ENCODE measurements around the gene P2RY14.

The P2RY14 gene

GRCh38 chr3:151278230-151278629 is at the start of gene P2RY14:
P2RY14 (minus strand) TSS chr3:151278542; CDS start chr3:151214316, 64,226 bp downstream.
- Histone ChIP-seq H3K27me3 (ENCODE audit: control insufficient read depth, insufficient read depth, low read length) (no peaks in the 10 kb centered on the region), H3K9me3 (ENCODE audit: control insufficient read depth, insufficient read depth, low read length) (no peaks in the 10 kb centered on the region), H3K4me3 (ENCODE audit: low read length) (no peak within 1 kb of the TSS), H3K4me1 (ENCODE audit: control insufficient read depth, insufficient read depth, low read length) (no peaks in the 10 kb centered on the region), H3K36me3 (ENCODE audit: control insufficient read depth, insufficient read depth, low read length) (no peaks in the 10 kb centered on the region), H3K27ac (ENCODE audit: low read length) (no peak within 1 kb of the TSS)
- WGBS (ENCODE audit: insufficient coverage, insufficient read length), result no CpG with 5 or more reads among the region's 4 CpGs
- DNase-seq (ENCODE audit: low read depth, low spot score), result no peak

- H3K9me3 ChIP-seq (ENCODE audit: control insufficient read depth, insufficient read depth, low read length), result no peaks in the 10 kb centered on the region
- H3K36me3 ChIP-seq (ENCODE audit: control insufficient read depth, insufficient read depth, low read length), result no peaks in the 10 kb centered on the region
- H3K4me1 ChIP-seq (ENCODE audit: control insufficient read depth, insufficient read depth, low read length), result no peaks in the 10 kb centered on the region
- no peak overlapping the region for H3K27ac ChIP-seq (ENCODE audit: low read length)
- H3K4me3 ChIP-seq (ENCODE audit: low read length), result no peak overlapping the region
- WGBS (ENCODE audit: insufficient coverage, insufficient read length), result 100% methylated on average over 1 of the region's 3 CpGs
- H3K27me3 ChIP-seq (ENCODE audit: control insufficient read depth, insufficient read depth, low read length), result no peaks in the 10 kb centered on the region
- DNase-seq (ENCODE audit: low read depth, low spot score), result no peak
These were observed 49.3 kb upstream of the P2RY14 start for GRCh38 chr3:151327571-151328198.

GRCh38 chr3:151322511-151322910 is 44.2 kb upstream of the P2RY14 start:
- no peaks in the 10 kb centered on the region for H3K27me3 ChIP-seq (ENCODE audit: control insufficient read depth, insufficient read depth, low read length)
- no peak for DNase-seq (ENCODE audit: low read depth, low spot score)
- no peak overlapping the region for H3K4me3 ChIP-seq (ENCODE audit: low read length)
- H3K27ac ChIP-seq (ENCODE audit: low read length), result no peak overlapping the region
- H3K36me3 ChIP-seq (ENCODE audit: control insufficient read depth, insufficient read depth, low read length), result no peaks in the 10 kb centered on the region
- H3K9me3 ChIP-seq (ENCODE audit: control insufficient read depth, insufficient read depth, low read length), result no peaks in the 10 kb centered on the region
- no peaks in the 10 kb centered on the region for H3K4me1 ChIP-seq (ENCODE audit: control insufficient read depth, insufficient read depth, low read length)
- no CpG with 5 or more reads among the region's 1 CpG for WGBS (ENCODE audit: insufficient coverage, insufficient read length)

GRCh38 chr3:151321526-151321925 is 43.2 kb upstream of the P2RY14 start:
- Histone ChIP-seq H3K4me3 (ENCODE audit: low read length) (no peak overlapping the region), H3K27me3 (ENCODE audit: control insufficient read depth, insufficient read depth, low read length) (no peaks in the 10 kb centered on the region), H3K27ac (ENCODE audit: low read length) (no peak overlapping the region), H3K36me3 (ENCODE audit: control insufficient read depth, insufficient read depth, low read length) (no peaks in the 10 kb centered on the region), H3K9me3 (ENCODE audit: control insufficient read depth, insufficient read depth, low read length) (no peaks in the 10 kb centered on the region), H3K4me1 (ENCODE audit: control insufficient read depth, insufficient read depth, low read length) (peaks cover 2% of the 10 kb centered on the region)
- no CpG with 5 or more reads among the region's 1 CpG for WGBS (ENCODE audit: insufficient coverage, insufficient read length)
- no peak for DNase-seq (ENCODE audit: low read depth, low spot score)

GRCh38 chr3:151320131-151320530 is 41.8 kb upstream of the P2RY14 start:
- Histone ChIP-seq H3K4me1 (ENCODE audit: control insufficient read depth, insufficient read depth, low read length) (peaks cover 2% of the 10 kb centered on the region), H3K9me3 (ENCODE audit: control insufficient read depth, insufficient read depth, low read length) (no peaks in the 10 kb centered on the region), H3K36me3 (ENCODE audit: control insufficient read depth, insufficient read depth, low read length) (no peaks in the 10 kb centered on the region), H3K4me3 (ENCODE audit: low read length) (no peak overlapping the region), H3K27ac (ENCODE audit: low read length) (no peak overlapping the region), H3K27me3 (ENCODE audit: control insufficient read depth, insufficient read depth, low read length) (no peaks in the 10 kb centered on the region)
- whole genome bisulfite sequencing (ENCODE audit: insufficient coverage, insufficient read length), result no CpG with 5 or more reads among the region's 2 CpGs
- DNase-seq (ENCODE audit: low read depth, low spot score), result no peak

- H3K27me3 ChIP-seq (ENCODE audit: control insufficient read depth, insufficient read depth, low read length), result no peaks in the 10 kb centered on the region
- H3K36me3 ChIP-seq (ENCODE audit: control insufficient read depth, insufficient read depth, low read length), result no peaks in the 10 kb centered on the region
- no CpG with 5 or more reads among the region's 4 CpGs for WGBS (ENCODE audit: insufficient coverage, insufficient read length)
- no peak overlapping the region for H3K4me3 ChIP-seq (ENCODE audit: low read length)
- DNase-seq (ENCODE audit: low read depth, low spot score), result no peak
- H3K27ac ChIP-seq (ENCODE audit: low read length), result no peak overlapping the region
- H3K9me3 ChIP-seq (ENCODE audit: control insufficient read depth, insufficient read depth, low read length), result no peaks in the 10 kb centered on the region
- peaks cover 2% of the 10 kb centered on the region for H3K4me1 ChIP-seq (ENCODE audit: control insufficient read depth, insufficient read depth, low read length)
These were observed 41.3 kb upstream of the P2RY14 start for GRCh38 chr3:151319628-151320027.

- Histone ChIP-seq H3K4me3 (ENCODE audit: low read length) (no peak overlapping the region), H3K36me3 (ENCODE audit: control insufficient read depth, insufficient read depth, low read length) (no peaks in the 10 kb centered on the region), H3K4me1 (ENCODE audit: control insufficient read depth, insufficient read depth, low read length) (peaks cover 2% of the 10 kb centered on the region), H3K27ac (ENCODE audit: low read length) (no peak overlapping the region), H3K9me3 (ENCODE audit: control insufficient read depth, insufficient read depth, low read length) (no peaks in the 10 kb centered on the region), H3K27me3 (ENCODE audit: control insufficient read depth, insufficient read depth, low read length) (no peaks in the 10 kb centered on the region)
- WGBS (ENCODE audit: insufficient coverage, insufficient read length), result no CpG with 5 or more reads among the region's 7 CpGs
- DNase-seq (ENCODE audit: low read depth, low spot score), result no peak
These were observed 40.6 kb upstream of the P2RY14 start for GRCh38 chr3:151318991-151319390.

- no peak overlapping the region for H3K4me3 ChIP-seq (ENCODE audit: low read length)
- no peaks in the 10 kb centered on the region for H3K9me3 ChIP-seq (ENCODE audit: control insufficient read depth, insufficient read depth, low read length)
- H3K36me3 ChIP-seq (ENCODE audit: control insufficient read depth, insufficient read depth, low read length), result no peaks in the 10 kb centered on the region
- peaks cover 2% of the 10 kb centered on the region for H3K4me1 ChIP-seq (ENCODE audit: control insufficient read depth, insufficient read depth, low read length)
- no peak overlapping the region for H3K27ac ChIP-seq (ENCODE audit: low read length)
- DNase-seq (ENCODE audit: low read depth, low spot score), result no peak
- no peaks in the 10 kb centered on the region for H3K27me3 ChIP-seq (ENCODE audit: control insufficient read depth, insufficient read depth, low read length)
These were observed 40.0 kb upstream of the P2RY14 start for GRCh38 chr3:151318313-151318712.

- Histone ChIP-seq H3K4me3 (ENCODE audit: low read length) (no peak within 1 kb of the TSS), H3K27ac (ENCODE audit: low read length) (no peak within 1 kb of the TSS), H3K27me3 (ENCODE audit: control insufficient read depth, insufficient read depth, low read length) (no peaks in the 10 kb centered on the region), H3K36me3 (ENCODE audit: control insufficient read depth, insufficient read depth, low read length) (no peaks in the 10 kb centered on the region), H3K4me1 (ENCODE audit: control insufficient read depth, insufficient read depth, low read length) (peaks cover 2% of the 10 kb centered on the region), H3K9me3 (ENCODE audit: control insufficient read depth, insufficient read depth, low read length) (no peaks in the 10 kb centered on the region)
- no peak for DNase-seq (ENCODE audit: low read depth, low spot score)
- no CpG with 5 or more reads among the region's 7 CpGs for WGBS (ENCODE audit: insufficient coverage, insufficient read length)
These were observed 38.1 kb upstream of the P2RY14 start, which contains the start of gene GPR87 for GRCh38 chr3:151316267-151316991. GPR87 (minus strand) TSS chr3:151316820; CDS start chr3:151300100, 16,720 bp downstream.

- Histone ChIP-seq H3K27me3 (ENCODE audit: control insufficient read depth, insufficient read depth, low read length) (no peaks in the 10 kb centered on the region), H3K36me3 (ENCODE audit: control insufficient read depth, insufficient read depth, low read length) (no peaks in the 10 kb centered on the region), H3K4me3 (ENCODE audit: low read length) (no peak overlapping the region), H3K4me1 (ENCODE audit: control insufficient read depth, insufficient read depth, low read length) (peaks cover 2% of the 10 kb centered on the region), H3K27ac (ENCODE audit: low read length) (no peak overlapping the region), H3K9me3 (ENCODE audit: control insufficient read depth, insufficient read depth, low read length) (no peaks in the 10 kb centered on the region)
- no peak for DNase-seq (ENCODE audit: low read depth, low spot score)
- no CpG with 5 or more reads among the region's 2 CpGs for WGBS (ENCODE audit: insufficient coverage, insufficient read length)
These were observed 37.5 kb upstream of the P2RY14 start for GRCh38 chr3:151315846-151316245.

GRCh38 chr3:151315136-151315535 is 36.8 kb upstream of the P2RY14 start:
- H3K27me3 ChIP-seq (ENCODE audit: control insufficient read depth, insufficient read depth, low read length), result no peaks in the 10 kb centered on the region
- no peaks in the 10 kb centered on the region for H3K9me3 ChIP-seq (ENCODE audit: control insufficient read depth, insufficient read depth, low read length)
- DNase-seq (ENCODE audit: low read depth, low spot score), result no peak
- H3K4me3 ChIP-seq (ENCODE audit: low read length), result no peak overlapping the region
- H3K27ac ChIP-seq (ENCODE audit: low read length), result no peak overlapping the region
- no peaks in the 10 kb centered on the region for H3K36me3 ChIP-seq (ENCODE audit: control insufficient read depth, insufficient read depth, low read length)
- peaks cover 2% of the 10 kb centered on the region for H3K4me1 ChIP-seq (ENCODE audit: control insufficient read depth, insufficient read depth, low read length)
- no CpG with 5 or more reads among the region's 2 CpGs for WGBS (ENCODE audit: insufficient coverage, insufficient read length)

Data from iPS DF 6.9 (cell line).